Medulla oblongata (tissue), 1 donor: ENCODE measurements around the gene ZNF236.

Experiments
- DNase-seq: peaks from one replicate; pipeline ENCODE4 v3.0.0-alpha.2; 2015; ENCODE audit errors: extremely low spot score

ZNF236 gene

GRCh38 chr18:76821356-76821874, 942 bp upstream of the ZNF236 start:
- DNase-seq, result no peak

DNA sequence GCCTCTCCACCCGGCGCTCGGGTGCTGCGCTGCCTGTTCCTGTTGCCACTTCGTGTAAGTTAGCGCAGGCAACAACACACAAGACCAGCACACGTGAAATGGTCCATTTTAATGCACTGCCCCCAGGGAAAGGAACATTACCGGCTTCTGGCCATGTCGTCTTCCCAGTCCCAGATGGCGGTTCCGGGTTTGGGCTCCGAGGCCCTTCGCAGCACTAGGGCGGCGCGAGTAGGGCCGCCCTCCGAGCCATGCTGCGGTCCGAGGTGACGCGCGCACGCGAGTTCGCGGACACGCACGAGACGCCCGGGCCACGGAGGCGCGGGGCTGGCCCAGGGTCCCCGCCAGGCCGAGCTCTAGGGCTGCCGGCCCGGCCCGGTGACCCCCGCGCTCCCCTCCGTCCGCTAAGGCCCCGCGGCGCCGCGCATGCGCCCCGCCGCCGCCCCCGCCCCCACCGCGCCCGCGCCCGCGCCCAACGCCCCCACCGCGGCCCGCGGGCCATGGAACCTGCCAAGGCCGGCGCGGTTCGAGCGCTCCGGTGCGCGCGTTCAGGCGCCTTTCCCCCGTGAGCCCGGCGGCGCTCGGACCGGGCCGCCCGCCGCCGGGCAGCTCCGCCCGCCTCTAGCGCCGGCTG, 367 bp upstream of the ZNF236 start:
- peak; percentile 58 for DNase-seq

- no peak for DNase-seq
These were observed 793 bp downstream of the ZNF236 start for GRCh38 chr18:76823161-76823538.

DNA sequence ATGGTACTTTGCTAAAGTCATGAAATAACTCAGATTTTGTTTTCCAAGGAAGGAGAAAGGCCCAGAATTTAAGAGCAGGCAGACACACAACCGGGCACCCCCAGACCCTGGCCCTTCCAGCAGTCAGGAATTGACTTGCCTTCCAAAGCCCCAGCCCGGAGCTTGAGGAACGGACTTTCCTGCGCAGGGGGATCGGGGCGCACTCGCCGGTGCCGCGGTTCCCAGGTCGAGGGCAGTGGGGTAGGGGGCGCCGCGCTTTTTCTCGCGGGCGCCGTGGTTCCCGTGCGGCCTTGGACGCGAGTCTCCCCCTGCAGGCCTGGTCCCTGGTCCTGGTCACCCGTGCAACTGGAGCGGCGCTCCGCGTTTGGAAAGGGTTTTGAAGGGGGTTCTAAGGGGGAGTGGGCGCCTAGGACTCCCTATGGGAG, 1.2 kb downstream of the ZNF236 start:
- no peak for DNase-seq

GRCh38 chr18:76824145-76824676, 1.9 kb downstream of the ZNF236 start:
- DNase-seq, result no peak

DNA sequence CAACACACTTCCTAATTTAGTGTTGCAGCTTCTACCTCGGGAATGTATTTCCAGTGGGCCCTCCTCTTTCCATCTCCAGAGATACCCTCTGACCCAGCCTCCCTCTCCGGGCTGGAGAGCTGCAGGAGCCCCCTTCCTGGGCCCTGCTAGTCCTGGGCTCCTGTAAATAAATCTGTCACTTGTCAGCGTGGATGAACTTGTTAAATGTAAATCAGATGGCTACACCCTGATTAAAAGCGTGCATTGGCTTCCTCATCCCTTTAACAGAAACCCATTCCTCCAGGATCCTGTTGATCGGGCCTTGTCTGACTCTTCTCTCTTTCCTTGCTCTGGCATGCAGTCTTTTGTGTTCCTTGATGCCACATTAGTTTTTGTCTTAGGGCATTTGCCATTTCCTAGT, 2.4 kb downstream of the ZNF236 start:
- DNase-seq, result no peak

- DNase-seq, result no peak
These were observed 5.1 kb downstream of the ZNF236 start for GRCh38 chr18:76827205-76828200.

GRCh38 chr18:76834379-76834778, 12.0 kb downstream of the ZNF236 start:
- no peak for DNase-seq

DNA sequence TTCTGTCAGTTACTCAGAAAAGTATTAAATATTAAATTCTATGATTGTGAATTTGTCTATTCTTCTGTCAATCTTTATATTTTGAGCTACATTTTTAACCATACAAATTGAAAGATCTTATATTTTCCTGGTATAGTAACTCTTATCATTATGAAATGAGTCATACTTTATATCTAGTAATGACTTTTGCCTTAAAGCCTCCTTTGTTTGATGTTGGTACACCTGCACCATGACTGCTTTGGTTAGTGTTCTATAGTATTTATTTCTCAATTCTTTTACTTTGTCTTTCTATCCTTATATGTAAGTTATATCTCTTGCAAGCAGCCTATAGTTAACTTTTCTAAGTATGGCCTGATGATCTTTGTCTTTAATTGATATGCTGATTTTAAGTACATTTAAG, 13.0 kb downstream of the ZNF236 start:
- no peak for DNase-seq

DNA sequence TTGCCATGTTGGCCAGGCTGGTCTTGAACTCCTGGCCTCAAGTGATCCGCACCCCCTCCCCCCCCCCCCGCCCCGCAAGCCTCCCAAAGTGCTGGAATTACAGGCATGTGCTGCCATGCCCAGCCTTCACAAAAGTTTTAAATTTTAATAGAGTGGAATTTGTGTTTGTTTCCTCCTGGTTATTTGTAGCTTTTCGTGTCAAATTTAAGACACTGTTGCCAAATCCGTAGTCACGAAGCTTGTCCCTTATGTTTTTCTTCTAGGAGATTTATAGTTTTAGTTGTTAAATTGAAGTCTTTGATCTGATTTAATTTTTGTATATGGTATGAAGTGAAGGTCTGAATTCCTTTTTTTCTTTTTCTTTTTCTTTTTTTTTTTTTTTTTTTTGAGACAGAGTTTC, 14.7 kb downstream of the ZNF236 start:
- no peak for DNase-seq

GRCh38 chr18:76838182-76838581, 15.8 kb downstream of the ZNF236 start:
- DNase-seq, result no peak

- DNase-seq, result no peak
These were observed 16.9 kb downstream of the ZNF236 start for GRCh38 chr18:76839086-76839794.

DNA sequence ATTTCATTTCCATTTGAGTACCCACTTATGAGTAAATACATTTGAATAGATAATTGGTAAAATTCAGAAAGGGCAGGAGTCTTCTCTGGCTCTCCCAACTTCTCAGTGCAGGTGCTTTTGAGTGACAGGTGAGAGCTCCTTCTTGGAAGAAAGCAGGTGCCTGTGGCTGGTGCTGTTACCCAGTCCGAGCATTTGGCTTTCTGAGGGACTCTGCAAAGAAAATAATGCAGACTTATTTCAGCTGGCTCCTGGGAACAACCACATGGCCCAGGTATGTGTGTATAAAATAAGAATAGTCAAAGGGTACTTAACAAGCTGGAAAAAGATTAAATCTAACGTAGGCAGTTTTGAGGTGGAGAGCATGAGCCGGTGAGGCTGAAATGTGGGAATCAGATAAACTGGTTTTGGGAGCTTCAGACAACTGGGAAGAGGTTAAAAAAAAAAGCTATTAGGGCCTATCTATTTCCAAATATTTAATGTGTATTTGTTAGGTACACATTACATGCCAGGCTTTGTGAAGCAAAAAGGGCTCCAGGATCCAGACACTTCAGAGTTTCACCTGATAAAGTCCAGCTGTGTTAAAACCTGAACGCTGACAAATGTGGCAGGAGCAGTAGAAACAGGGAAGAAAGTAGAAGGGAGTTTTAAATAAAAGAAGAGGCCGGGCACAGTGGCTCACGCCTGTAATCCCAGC, 20.6 kb downstream of the ZNF236 start:
- DNase-seq, result no peak

DNA sequence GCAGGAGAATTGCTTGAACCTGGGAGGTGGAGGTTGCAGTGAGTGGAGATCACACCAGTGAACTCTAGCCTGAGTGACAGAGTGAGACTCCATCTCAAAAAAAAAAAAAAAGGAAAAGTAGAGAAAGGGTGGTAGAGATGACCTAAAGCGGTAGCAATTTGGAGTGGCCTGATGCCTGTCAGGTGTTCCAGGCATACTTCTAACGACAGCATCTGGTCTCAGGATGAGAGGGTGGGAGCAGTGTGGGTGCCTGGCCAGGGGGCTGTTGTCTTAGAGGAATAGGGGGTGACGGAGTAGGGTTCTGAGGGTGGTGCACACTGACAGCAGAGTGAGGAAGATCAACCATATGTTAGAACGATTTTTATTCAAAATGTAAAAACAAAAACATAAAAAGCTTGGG, 21.8 kb downstream of the ZNF236 start:
- DNase-seq, result no peak

DNA sequence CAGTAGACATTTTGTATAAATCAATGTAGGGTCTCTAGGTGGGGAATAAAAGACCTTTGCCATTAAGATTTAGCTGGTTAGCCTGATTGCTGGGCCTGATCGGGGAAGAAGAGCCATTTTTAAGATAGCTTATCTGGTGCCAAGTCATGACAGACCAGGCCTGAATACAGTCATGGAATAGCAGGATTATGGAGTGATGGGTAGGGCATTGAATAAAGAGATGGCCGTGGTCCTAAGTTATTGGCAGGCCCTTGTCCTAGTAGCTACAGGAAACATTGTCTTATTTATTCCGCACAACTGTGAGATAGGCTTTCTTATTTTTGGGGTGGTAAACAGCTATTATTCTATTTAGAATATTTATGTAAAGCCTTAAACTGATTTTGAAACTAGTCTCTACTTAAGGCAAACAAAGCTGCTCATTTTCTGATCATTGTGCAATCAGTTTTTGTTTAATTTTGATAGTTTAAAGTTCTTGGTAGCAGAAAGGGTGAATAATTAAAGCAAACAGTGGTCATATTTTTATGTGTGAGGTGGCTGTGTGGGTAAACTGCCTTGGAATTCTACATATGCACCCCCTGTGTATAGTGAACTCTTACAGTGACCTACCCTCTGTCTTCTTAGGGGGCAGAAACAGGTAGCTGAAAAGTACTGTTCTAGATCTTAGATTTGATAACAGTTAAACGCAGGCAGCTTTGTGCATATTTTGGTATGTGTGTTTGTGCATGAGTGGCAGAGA, 22.6 kb downstream of the ZNF236 start:
- no peak for DNase-seq

DNA sequence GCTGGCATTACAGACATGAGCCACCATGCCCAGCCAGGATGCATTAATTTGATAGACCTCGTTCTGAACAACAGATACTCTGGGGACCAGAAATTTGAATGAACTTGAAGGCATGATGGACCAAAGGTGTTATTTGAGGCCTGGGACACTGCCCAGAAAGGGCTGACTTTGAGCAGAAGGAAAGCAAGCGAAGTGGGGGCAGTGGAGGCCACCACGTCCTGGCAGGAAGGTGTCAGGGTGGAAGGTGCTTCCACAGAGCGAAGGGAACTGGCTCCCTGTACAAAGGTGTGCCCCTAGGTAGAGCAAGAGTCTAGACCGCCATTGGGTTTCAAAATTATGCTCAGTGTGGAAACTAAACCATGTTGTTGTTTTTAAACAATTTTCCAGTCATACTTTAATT, 23.9 kb downstream of the ZNF236 start:
- no peak for DNase-seq

DNA sequence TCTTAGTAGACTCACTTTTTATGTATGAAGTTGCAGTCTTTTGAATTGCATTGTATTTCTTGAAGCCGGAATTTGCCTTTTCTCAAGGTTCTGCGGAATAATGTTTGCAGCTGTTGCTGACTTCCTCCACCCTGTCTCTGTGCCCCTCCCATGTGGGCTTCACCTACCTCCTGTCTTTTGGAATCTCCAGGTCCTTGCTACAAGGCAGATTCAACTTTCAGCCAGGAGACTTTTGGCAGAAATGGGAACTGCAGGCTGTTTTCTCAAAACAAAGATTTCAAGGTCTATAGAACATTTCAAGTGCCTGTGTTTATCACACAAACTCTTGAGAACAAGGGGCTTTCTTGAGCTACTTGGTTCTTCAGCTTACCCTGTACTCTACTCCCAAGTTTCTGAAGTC, 25.6 kb downstream of the ZNF236 start:
- no peak for DNase-seq

GRCh38 chr18:76850112-76850511, 27.8 kb downstream of the ZNF236 start:
- DNase-seq, result no peak

- no peak for DNase-seq
These were observed 33.2 kb downstream of the ZNF236 start for GRCh38 chr18:76855594-76855993.

DNA sequence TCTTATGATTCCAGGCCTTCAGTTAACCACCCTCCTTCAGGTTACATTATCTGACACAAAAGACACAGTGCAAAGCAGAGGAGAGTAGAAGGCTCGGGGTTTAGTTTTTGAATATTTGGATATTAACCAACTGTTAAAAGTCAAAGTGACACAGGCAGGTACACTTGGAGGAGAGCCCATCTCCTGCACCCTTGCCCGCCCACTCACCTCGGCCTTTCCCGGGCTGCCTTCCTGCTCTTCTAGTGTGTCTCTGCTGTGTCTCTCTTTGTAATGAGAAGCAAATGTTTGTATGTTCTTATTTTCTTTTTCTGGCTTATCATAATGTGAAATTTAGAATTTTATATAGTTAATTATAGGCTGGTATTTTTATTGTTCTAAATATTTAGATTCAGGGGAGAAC, 35.1 kb downstream of the ZNF236 start:
- DNase-seq, result no peak
